Epithelial cell of prostate (primary cell): ENCODE data around the gene MAVS.

Source experiments
- DNase-seq: peaks from one replicate; pipeline ENCODE4 v3.0.0-alpha.2; 2011; ENCODE audit warnings: low read depth, low spot score
- H3K27ac ChIP-seq: fragments of 450-650 bp; 2 replicates; pipeline ENCODE4 v1.5.1; 2017; ENCODE audit warnings: mild to moderate bottlenecking

Gene MAVS

GRCh38 chr20:3846740-3847428, at the start of gene MAVS:
TSS of gene MAVS (plus strand) at chr20:3846834. CDS start at chr20:3854625, 7,791 bp downstream.
- DNase-seq = no peak
- peak within 1 kb of the TSS; percentile 61 for H3K27ac ChIP-seq

DNA sequence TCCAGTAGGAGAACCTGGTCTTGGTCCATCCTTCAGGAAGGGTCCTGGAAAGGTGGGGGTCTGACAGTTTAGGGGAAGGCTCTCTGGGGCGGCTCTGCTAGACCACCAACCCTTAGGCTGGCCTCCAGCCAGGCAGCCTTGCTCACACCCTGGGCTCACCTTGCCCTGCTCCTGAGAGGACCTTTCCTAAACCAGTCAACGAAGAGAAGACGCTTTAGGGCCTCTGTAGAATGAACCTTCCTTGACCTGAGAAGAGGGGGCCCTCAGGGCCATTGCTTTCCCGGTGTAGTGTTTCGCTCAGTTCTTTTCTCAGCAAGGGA, 49.4 kb upstream of the MAVS start:
- H3K27ac ChIP-seq = no peak overlapping the region
- no peak for DNase-seq

DNA sequence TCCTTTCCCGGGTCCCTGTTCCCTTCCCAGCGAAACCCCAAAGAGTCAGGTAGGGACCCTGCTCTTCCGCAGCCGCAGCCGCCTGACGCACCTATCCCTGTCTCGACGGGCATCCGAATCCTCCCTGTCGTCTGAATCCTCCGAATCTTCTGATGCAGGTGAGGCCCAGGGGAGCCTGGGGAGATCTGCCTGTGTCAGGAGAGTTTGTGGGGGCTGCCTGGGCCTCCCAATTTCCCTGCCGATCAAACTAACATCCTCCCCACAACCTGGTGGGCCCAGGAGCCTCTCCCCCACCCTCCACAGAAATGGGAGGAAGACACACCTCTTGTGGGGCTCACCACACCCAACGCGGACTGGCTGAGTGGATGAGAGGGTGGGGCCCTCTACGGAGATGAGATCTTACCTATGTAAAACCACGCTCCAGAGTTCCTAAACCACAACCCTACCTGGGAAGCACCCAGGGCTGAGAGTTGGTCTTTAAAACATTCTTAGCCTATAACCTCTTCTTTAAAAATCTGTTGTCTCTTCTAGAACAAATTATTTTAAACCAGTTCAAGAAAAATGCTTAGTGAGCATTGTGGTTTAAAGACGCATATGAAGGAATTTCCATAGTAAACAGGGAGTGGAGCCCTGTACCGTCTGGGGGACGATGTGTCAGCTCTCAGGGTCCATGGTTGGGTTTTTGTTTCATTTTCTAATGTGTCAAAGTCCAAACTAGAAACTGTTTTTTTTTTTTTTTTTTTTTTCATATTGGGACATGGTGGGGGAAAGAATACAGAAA, 48.9 kb upstream of the MAVS start:
- no peak overlapping the region for H3K27ac ChIP-seq
- no peak for DNase-seq

- DNase-seq = no peak
- H3K27ac ChIP-seq = no peak overlapping the region
These were observed 48.3 kb upstream of the MAVS start for GRCh38 chr20:3798373-3798768.

DNA sequence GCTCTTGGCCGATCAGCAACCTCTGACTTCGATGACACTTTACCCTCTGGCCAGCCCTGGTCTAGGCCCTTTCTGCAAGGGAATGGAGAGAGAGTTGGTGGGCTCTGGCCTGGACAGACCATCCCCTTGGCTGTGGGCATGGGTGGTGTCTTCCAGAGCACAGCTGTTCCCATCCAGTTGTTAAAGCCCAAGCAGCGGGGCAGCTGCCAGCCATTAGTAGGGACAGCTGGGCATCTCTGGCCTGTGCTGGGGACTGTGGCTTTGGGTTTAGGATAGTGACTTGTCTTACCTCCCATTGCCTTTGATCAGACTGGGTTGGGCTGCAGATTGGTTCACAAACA, 47.8 kb upstream of the MAVS start:
- H3K27ac ChIP-seq = no peak overlapping the region
- DNase-seq = no peak

GRCh38 chr20:3800256-3800877, 46.3 kb upstream of the MAVS start:
- no peak overlapping the region for H3K27ac ChIP-seq

DNA sequence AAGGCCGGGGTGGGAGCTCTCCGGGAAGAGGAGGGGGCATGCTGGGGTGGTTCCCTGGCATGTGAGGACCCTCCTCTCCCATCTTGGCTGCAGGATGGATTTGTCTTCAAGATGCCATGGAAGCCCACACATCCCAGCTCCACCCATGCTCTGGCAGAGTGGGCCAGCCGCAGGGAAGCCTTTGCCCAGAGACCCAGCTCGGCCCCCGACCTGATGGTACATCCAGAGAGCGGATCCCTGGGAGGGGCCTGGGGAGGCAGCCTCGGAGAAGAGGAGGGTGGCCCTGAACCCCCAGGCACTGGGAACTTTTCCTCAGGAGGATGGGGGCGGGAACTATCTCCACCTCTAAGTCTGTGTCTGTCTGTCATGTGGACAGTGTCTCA, 45.8 kb upstream of the MAVS start:
- H3K27ac ChIP-seq = no peak overlapping the region
- no peak for DNase-seq

More at GRCh38 chr20:3800256-3800877, 46.3 kb upstream of the MAVS start:
- no peak for DNase-seq

DNA sequence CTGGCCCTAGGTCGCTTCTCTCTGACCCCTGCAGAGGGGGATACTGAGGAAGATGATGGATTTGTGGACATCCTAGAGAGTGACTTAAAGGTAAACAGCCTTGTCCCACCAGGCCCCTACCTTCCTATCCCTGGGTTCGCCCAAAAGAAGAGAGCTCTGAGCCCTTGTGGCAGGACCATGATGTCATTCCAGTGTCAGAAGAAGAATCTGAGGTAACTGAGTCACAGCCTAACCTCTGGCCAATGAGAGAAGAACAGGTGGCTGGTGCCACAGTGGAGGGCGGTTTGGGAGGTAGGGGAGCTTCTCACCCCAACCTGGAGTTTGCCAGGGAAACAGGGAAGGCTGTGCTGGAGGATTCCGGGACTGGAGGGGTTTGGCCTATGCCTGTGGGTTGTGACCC, 45.3 kb upstream of the MAVS start:
- H3K27ac ChIP-seq = no peak overlapping the region
- DNase-seq = no peak

- H3K27ac ChIP-seq = no peak overlapping the region
These were observed 44.8 kb upstream of the MAVS start for GRCh38 chr20:3801846-3802245.

GRCh38 chr20:3802524-3803239, 44.0 kb upstream of the MAVS start:
- DNase-seq = no peak
- no peak overlapping the region for H3K27ac ChIP-seq

More at GRCh38 chr20:3801846-3802245, 44.8 kb upstream of the MAVS start:
- DNase-seq = no peak

DNA sequence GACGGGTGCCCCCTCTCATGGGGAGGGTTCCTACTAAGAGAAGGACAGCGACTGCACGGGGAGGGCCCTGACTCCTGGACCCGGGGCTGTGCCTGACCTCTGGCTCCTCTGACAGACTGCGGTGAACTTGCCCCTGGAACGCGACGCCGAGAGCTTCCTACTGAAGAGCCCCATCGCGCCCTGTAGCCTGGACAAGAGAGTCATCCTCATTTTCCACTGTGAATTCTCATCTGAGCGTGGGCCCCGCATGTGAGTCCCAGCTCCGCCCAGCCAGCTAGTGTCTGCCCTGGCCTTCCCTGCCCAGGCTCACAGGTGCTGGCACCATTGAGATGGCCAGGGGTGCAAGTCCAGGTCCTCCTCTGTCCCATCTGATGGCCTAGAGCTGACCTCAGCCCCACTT, 43.3 kb upstream of the MAVS start:
- no peak overlapping the region for H3K27ac ChIP-seq
- no peak for DNase-seq

DNA sequence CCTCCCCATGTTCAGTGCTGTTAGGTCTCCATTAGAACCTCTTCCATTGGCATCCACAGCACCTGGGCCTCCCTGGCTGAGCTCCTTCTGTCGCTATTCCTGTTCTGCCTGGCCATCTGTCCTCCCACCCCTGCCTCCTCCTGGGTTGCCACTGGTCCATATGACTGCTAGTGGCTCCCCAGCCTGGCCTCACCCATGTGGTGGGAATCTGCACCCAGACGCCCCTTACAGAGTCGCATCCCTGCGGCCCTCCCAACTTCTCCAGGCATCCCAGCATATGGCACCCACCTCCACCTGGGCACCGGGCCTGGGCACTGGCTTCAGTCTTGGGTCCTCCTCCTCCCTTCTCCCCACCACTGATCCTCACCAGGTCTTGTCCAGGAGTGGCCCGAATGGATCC, 42.8 kb upstream of the MAVS start:
- no peak for DNase-seq
- H3K27ac ChIP-seq = peak overlapping the region; percentile 98

- DNase-seq = no peak
- H3K27ac ChIP-seq = peak overlapping the region; percentile 98
These were observed 42.3 kb upstream of the MAVS start for GRCh38 chr20:3804254-3804751.

DNA sequence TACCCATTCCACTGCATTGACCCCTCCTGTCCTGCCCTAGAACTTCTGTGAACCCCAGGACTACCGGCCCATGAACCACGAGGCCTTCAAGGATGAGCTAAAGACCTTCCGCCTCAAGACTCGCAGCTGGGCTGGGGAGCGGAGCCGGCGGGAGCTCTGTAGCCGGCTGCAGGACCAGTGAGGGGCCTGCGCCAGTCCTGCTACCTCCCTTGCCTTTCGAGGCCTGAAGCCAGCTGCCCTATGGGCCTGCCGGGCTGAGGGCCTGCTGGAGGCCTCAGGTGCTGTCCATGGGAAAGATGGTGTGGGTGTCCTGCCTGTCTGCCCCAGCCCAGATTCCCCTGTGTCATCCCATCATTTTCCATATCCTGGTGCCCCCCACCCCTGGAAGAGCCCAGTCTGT, 41.9 kb upstream of the MAVS start:
- peak overlapping the region; percentile 98 for H3K27ac ChIP-seq
- DNase-seq = no peak

GRCh38 chr20:3808544-3808943, 38.1 kb upstream of the MAVS start:
- peak overlapping the region; percentile 98 for H3K27ac ChIP-seq
- no peak for DNase-seq

DNA sequence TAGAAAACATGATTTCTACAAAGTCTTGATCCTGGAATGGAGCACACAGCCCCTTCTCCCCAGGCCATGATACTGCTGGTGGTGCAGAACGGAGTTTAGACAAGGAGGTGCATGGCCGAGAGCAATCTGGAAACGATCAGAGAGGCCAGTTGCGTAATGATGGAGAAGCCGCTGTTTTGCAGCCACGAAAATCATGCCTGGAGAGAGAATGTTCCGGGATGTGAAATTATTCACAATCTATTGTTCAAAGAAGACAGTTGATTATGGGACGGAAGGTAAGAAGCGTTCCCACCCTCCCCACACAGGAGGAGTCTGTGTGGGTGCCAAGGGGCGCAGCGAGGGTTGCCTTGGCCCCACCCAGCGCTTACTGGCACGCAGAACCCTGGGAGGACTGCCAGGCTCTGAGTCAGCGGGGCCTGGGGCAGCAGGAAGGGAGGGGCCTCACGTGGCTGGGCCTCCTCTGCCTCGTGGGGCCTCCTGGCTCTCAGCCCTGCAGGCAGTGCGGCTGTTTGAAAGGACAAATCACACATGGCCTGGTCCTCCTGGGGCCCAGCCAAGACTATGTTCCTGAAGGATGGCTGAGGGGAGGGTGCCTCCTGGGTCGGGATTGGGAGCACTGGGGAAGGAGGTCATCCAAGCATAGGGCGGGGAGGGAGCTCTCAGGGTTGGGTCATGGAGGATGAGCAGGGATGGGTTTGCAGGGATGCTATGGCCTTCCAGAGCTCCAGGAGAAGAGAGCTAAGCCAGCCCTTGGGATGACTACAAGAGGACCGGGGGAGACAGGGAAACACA, 35.0 kb upstream of the MAVS start:
- peak; percentile 96 for DNase-seq
- peak overlapping the region; percentile 95 for H3K27ac ChIP-seq

DNA sequence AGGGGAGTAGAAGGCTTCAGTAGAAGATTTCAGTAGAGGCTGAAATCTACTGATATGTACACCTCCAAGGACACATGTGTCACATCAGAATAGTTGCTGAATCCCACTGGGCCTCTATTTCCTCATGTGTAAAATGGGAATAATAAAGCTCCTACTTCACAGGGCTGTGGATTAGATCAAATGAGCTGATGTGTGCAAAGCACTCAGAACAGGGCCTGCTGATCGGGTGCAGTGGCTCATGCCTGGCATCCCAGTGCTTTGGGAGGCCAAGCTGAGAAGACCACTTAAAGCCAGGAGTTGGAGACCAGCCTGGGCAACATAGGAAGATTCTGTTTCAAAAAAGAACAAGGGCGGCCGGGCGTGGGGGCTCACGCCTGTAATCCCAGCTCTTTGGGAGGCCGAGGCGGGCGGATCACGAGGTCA, 34.4 kb upstream of the MAVS start:
- DNase-seq = no peak
- H3K27ac ChIP-seq = peak overlapping the region; percentile 95

- H3K27ac ChIP-seq = no peak overlapping the region
- no peak for DNase-seq
These were observed 33.4 kb upstream of the MAVS start for GRCh38 chr20:3812975-3813847.
